Osteocyte (in vitro differentiated cells): Measurements from ENCODE around the gene NUP210L. TPM values are rescaled to one million over a fixed set of nuclear protein-coding genes. Genes with fewer than 3 reads are reported as not detected.
"Not testable (repeated sequence)": the region's sequence is repeated elsewhere in the genome, so short reads cannot be mapped to it uniquely, and the experiment has no call there.

ENCODE experiments used
- DNase-seq: peaks from one replicate; pipeline ENCODE4 v3.0.0; 2021; ENCODE audit warnings: mixed read lengths; ENCODE audit not compliant: unreplicated experiment; ENCODE audit errors: extremely low spot score
- H3K27ac Mint-ChIP-seq: one replicate; pipeline ENCODE4 v1.8.0; 2021; ENCODE audit warnings: mild to moderate bottlenecking, mixed read lengths; ENCODE audit not compliant: unreplicated experiment
- H3K27me3 Mint-ChIP-seq: one replicate; pipeline ENCODE4 v1.8.0; 2021; ENCODE audit warnings: mixed read lengths; ENCODE audit not compliant: unreplicated experiment
- H3K36me3 Mint-ChIP-seq: one replicate; pipeline ENCODE4 v1.8.0; 2021; ENCODE audit warnings: mixed read lengths; ENCODE audit not compliant: unreplicated experiment
- H3K4me1 Mint-ChIP-seq: one replicate; pipeline ENCODE4 v1.8.0; 2021; ENCODE audit warnings: mixed read lengths; ENCODE audit not compliant: unreplicated experiment
- H3K4me3 Mint-ChIP-seq: one replicate; pipeline ENCODE4 v1.8.0; 2021; ENCODE audit warnings: mild to moderate bottlenecking, moderate library complexity, mixed read lengths; ENCODE audit not compliant: unreplicated experiment
- H3K9me3 Mint-ChIP-seq: one replicate; pipeline ENCODE4 v1.8.0; 2021; ENCODE audit warnings: mixed read lengths; ENCODE audit not compliant: unreplicated experiment
- total RNA-seq: library from RNA; stranded (reverse); gene quantifications from 2 replicates; pipeline ENCODE4 v1.2.1, GENCODE V29; 2021
- TF ChIP-seq, protein P1 (sequence below): fragments of 200-600 bp; sonication (generic); IDR thresholded peaks from 2 replicates; pipeline ENCODE4 v1.5.0; 2021; ENCODE audit warnings: antibody characterized with exemption, mild to moderate bottlenecking, moderate library complexity

The NUP210L gene
- total RNA-seq, 1 donor from 2014 or later: not detected

DNA sequence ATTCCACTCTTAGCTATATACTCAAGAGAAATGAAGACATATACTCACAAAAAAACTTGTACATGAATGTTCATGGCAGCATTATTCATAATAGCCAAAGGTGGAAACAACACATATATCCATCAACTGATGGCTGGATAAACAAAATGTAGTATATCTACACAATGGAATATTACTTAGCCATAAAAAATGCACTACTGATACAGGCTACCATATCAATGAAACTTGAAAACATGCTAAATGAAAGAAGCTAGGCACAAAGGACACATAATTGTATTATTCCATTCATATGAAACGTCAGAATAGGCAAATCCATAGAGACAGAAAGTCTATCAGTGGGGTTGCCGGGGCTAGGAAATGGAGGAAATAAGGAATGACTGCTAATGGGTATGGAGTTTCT is 67.3 kb downstream of the NUP210L start:
- TF ChIP-seq, protein P1, sequence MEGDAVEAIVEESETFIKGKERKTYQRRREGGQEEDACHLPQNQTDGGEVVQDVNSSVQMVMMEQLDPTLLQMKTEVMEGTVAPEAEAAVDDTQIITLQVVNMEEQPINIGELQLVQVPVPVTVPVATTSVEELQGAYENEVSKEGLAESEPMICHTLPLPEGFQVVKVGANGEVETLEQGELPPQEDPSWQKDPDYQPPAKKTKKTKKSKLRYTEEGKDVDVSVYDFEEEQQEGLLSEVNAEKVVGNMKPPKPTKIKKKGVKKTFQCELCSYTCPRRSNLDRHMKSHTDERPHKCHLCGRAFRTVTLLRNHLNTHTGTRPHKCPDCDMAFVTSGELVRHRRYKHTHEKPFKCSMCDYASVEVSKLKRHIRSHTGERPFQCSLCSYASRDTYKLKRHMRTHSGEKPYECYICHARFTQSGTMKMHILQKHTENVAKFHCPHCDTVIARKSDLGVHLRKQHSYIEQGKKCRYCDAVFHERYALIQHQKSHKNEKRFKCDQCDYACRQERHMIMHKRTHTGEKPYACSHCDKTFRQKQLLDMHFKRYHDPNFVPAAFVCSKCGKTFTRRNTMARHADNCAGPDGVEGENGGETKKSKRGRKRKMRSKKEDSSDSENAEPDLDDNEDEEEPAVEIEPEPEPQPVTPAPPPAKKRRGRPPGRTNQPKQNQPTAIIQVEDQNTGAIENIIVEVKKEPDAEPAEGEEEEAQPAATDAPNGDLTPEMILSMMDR: no peak
- H3K4me3 Mint-ChIP-seq: no peak overlapping the region
- peaks cover 22% of the 10 kb centered on the region for H3K27me3 Mint-ChIP-seq
- no peak overlapping the region for H3K27ac Mint-ChIP-seq
- no peaks in the 10 kb centered on the region for H3K4me1 Mint-ChIP-seq
- DNase-seq: no peak
- no peaks in the 10 kb centered on the region for H3K9me3 Mint-ChIP-seq
- H3K36me3 Mint-ChIP-seq: no peaks in the 10 kb centered on the region

DNA sequence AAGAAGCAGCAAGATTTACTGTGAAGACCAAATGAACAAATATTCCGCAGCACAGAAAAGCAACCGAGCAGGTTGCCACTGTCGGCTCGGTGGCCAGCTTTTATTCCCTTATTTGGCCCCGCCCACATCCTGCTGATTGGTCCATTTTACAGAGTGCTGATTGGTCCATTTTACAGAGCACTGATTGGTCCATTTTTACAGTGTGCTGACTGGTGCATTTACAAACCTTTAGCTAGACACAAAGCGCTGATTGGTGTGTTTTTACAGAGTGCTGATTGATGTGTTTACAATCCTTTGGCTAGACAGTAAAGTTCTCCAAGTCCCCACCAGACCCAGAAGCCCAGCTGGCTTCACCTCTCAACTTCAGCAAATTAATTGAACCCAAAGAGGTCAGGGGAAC is 71.8 kb downstream of the NUP210L start:
- H3K4me3 Mint-ChIP-seq, H3K27ac Mint-ChIP-seq, H3K4me1 Mint-ChIP-seq, H3K36me3 Mint-ChIP-seq, H3K9me3 Mint-ChIP-seq, DNase-seq: not testable (repeated sequence)
- H3K27me3 Mint-ChIP-seq: peaks cover 11% of the 10 kb centered on the region

DNA sequence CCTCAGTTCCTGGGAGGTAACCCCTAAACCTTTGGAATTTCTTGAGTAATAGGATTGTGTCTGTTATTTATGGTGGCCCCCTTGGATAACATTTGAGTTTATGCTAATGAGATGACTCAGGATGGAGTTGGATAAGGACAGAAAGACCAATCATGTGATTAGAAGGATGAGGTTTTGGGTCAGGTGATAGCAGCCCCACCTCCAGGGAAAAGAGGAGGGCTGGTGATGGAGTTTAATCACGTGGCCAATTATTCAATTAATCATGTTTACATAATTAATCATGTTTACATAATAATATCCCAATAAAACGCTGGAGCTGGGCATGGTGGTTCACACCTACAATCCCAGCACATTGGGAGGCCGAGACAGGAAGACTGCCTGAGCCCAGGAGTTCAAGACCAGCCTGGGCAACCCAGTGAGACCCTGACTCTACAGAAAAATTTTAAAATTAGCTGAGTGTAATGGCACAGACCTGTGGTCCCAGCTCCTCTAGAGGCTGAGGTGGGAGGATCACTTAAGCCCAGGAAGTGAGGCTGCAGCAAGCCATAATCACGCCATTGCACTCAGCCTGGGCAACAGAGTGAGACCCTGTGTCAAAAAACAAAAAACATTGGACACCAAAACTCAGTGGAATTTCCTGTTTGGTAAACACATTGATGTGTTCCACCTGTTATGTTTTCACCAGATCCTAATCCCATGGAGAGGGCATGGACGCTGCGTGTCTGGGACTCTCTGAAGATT is 73.3 kb downstream of the NUP210L start:
- TF ChIP-seq, protein P1: no peak
- no peak overlapping the region for H3K4me3 Mint-ChIP-seq
- DNase-seq: no peak
- peaks cover 1% of the 10 kb centered on the region for H3K36me3 Mint-ChIP-seq
- H3K4me1 Mint-ChIP-seq: no peaks in the 10 kb centered on the region
- H3K9me3 Mint-ChIP-seq: peaks cover 4% of the 10 kb centered on the region
- no peak overlapping the region for H3K27ac Mint-ChIP-seq
- peaks cover 6% of the 10 kb centered on the region for H3K27me3 Mint-ChIP-seq

DNA sequence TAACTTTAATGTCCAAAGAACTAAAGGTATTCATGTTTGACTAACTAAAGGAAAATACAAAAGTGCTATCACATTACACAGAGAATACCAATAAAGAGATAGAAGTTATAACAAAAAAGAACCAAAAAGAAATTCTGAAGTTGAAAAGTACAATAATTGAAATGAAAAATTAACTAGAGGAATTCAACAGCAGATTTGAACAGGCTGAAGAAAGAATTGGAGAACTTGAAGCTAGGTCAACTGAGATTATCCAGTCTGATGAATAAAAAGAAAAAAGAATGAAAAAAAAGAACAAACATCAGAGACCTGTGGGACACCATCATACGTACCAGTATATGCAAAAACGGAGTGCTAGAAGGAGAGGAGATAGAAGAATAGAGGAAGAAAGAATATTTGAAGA is 78.5 kb downstream of the NUP210L start:
- no peak for DNase-seq
- Mint-ChIP-seq H3K27me3 (peaks cover 16% of the 10 kb centered on the region), H3K4me3 (no peak overlapping the region), H3K9me3 (peaks cover 8% of the 10 kb centered on the region), H3K27ac (no peak overlapping the region), H3K36me3 (peaks cover 3% of the 10 kb centered on the region), H3K4me1 (no peaks in the 10 kb centered on the region)
- TF ChIP-seq, protein P1: no peak

DNA sequence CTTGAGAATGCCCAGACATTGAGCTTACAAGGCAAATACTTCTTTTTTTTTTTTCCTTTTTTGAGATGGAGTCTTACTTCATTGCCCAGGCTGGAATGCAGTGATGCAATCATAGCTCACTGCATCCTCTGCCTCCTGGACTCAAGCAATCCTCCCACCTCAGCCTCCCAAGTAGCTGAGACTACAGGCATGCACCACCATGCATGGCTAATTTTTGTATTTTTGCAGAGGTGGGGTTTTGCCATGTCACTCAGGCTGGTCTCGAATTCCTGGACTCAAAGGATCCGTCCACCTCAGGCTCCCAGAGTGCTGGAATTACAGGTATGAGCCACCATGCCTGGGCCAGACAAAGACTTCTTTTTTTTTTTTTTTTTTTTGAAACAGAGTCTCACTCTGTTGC is 79.1 kb downstream of the NUP210L start:
- DNase-seq: no peak
- Mint-ChIP-seq H3K9me3 (peaks cover 8% of the 10 kb centered on the region), H3K27ac (no peak overlapping the region), H3K36me3 (peaks cover 3% of the 10 kb centered on the region), H3K4me3 (no peak overlapping the region), H3K27me3 (peaks cover 19% of the 10 kb centered on the region), H3K4me1 (no peaks in the 10 kb centered on the region)
- TF ChIP-seq, protein P1: no peak
